Panc1 (cell line): ENCODE measurements around the gene ZNF680. TPM values are rescaled to one million over a fixed set of nuclear protein-coding genes. Genes with fewer than 3 reads are reported as not detected.
"Not testable (repeated sequence)": the region's sequence is repeated elsewhere in the genome, so short reads cannot be mapped to it uniquely, and the experiment has no call there.

ENCODE experiments used
- ATAC-seq: fragments of 200-7000 bp; cut with Tn5 transposase; 2 replicates; pipeline ENCODE4 v1.9.1; 2020; ENCODE audit warnings: mild to moderate bottlenecking, moderate library complexity
- BruUV-seq: library from RNA; stranded (reverse); fragments of 400-500 nt; replicated peaks from 2 replicates; lab custom pipeline; 2021; lab: Mats Ljungman, UMichigan
- CTCF ChIA-PET: fragments of 300-600 bp; sonication (Branson Sonifier 250); formaldehyde crosslinking; loops from one replicate; lab custom pipeline; 2022; ENCODE audit warnings: antibody characterized with exemption; lab: Charles Lee
- POLR2A ChIA-PET: fragments of 300-600 bp; sonication (Branson Sonifier 250); formaldehyde crosslinking; loops from one replicate; lab custom pipeline; 2022; ENCODE audit warnings: antibody characterized with exemption; lab: Charles Lee
- DNase-seq: peaks from one replicate; pipeline ENCODE4 v3.0.0-alpha.2; 2010; ENCODE audit warnings: low read depth, low spot score
- H3K27ac ChIP-seq: 2 replicates; pipeline ENCODE4 v1.5.1; 2011; ENCODE audit warnings: mild to moderate bottlenecking, low read length, inconsistent platforms
- H3K27me3 ChIP-seq: fragments of 200-500 bp; sonication (Bioruptor generic); 2 replicates; pipeline ENCODE4 v1.6.0; 2014; ENCODE audit warnings: low read length, inconsistent platforms; ENCODE audit not compliant: control insufficient read depth, insufficient read depth
- H3K36me3 ChIP-seq: fragments of 200-500 bp; sonication (Bioruptor generic); 2 replicates; pipeline ENCODE4 v1.5.1; 2014; ENCODE audit warnings: inconsistent platforms, mild to moderate bottlenecking, low read length, moderate library complexity; ENCODE audit not compliant: control insufficient read depth, insufficient read depth
- H3K4me1 ChIP-seq: 2 replicates; pipeline ENCODE4 v1.5.1; 2011; ENCODE audit warnings: inconsistent platforms, mild to moderate bottlenecking, low read length, moderate library complexity; ENCODE audit not compliant: control insufficient read depth, insufficient read depth
- H3K4me3 ChIP-seq, 2 experiments: 2 replicates each; pipeline ENCODE4 v1.5.1; 2011 to 2012; ENCODE audit warnings: low read depth in 2 of 2, low read length in 2 of 2, mild to moderate bottlenecking in 2 of 2, inconsistent platforms in 1 of 2, moderate library complexity in 1 of 2
- H3K9me3 ChIP-seq: fragments of 200-500 bp; sonication (Bioruptor generic); 2 replicates; pipeline ENCODE4 v1.5.1; 2014; ENCODE audit warnings: low read depth, mild to moderate bottlenecking, inconsistent platforms, low read length, moderate library complexity; ENCODE audit not compliant: control insufficient read depth, insufficient read depth
- POLR2AphosphoS5 ChIP-seq: IDR thresholded peaks from 2 replicates; pipeline ENCODE4 v1.6.1; 2012; ENCODE audit warnings: mild to moderate bottlenecking, low read depth, low read length, moderate library complexity
- SIN3A ChIP-seq: IDR thresholded peaks from 2 replicates; pipeline ENCODE4 v1.6.1; 2012; ENCODE audit warnings: low read depth, mild to moderate bottlenecking, low read length, moderate library complexity, borderline replicate concordance; ENCODE audit not compliant: insufficient read depth
- TCF7L2 ChIP-seq: IDR thresholded peaks from 2 replicates; pipeline ENCODE4 v1.6.1; 2011; ENCODE audit warnings: mild to moderate bottlenecking, low read depth, low read length, inconsistent platforms
- in situ Hi-C: cut with HindIII; loops from 2 replicates; pipeline ENCODE4 v1.10.0; 2016; ENCODE audit warnings: low sequenced_read_pairs, low pct_unique_long_range_greater_than_20kb
- intact Hi-C: fragments of 100-400 bp; cut with micrococcal nuclease; formaldehyde crosslinking; loops from one replicate; pipeline ENCODE4 v1.10.0; 2022; ENCODE audit not compliant: unreplicated experiment
- total RNA-seq: library from RNA; stranded (reverse); gene quantifications from one replicate; pipeline ENCODE4 v1.2.1, GENCODE V29; 2021; ENCODE audit not compliant: unreplicated experiment
- TF ChIP-seq, protein P1 (sequence below), 2 experiments: IDR thresholded peaks; 2 replicates each; pipeline ENCODE4 v1.6.1; 2011 to 2012; ENCODE audit warnings: low read depth in 2 of 2, control low read depth in 1 of 2, low read length in 1 of 2, mild to moderate bottlenecking in 1 of 2, moderate library complexity in 1 of 2; ENCODE audit not compliant: insufficient read depth in 1 of 2
- TF ChIP-seq, protein P2 (sequence below): fragments of 450-650 bp; IDR thresholded peaks from 2 replicates; pipeline ENCODE4 v1.5.1; 2017; ENCODE audit warnings: mild to moderate bottlenecking

Gene ZNF680
- total RNA-seq, 1 experiment from 2014 or later: 21.3 TPM

DNA sequence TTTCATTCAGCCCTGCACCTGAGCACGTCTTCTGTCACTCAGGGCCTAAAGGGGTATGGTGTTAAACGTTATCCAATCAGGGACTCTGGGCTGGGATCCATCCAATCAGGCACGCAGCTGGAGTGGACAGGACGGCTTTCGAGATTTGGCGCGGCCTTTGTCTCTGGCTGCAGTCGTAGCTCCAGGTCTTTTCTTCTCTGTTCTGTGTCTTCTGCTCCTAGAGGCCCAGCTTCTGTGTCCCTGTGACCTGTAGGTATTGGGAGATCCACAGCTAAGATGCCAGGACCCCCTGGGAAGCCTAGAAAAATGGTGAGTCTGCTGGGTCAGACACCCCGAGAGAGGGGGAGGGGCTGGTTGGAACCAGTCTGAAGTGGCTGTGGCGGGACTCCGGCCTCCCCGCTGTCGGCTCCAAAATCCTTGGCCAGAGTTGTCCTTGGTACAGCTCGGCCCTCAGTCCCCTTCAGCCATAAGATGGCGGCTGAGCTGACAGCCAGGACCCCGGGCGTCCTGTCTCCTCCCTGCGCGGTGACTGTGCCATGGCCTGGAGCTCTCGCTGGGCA, 11.7 kb upstream of the ZNF680 start:
- Histone ChIP-seq H3K36me3 (no peaks in the 10 kb centered on the region), H3K27ac (peak overlapping the region; percentile 70), H3K9me3 (no peaks in the 10 kb centered on the region), H3K4me3 (peak overlapping the region; percentile 59 to 75), H3K4me1 (no peaks in the 10 kb centered on the region), H3K27me3 (no peaks in the 10 kb centered on the region)
- TF ChIP-seq TCF7L2: no peak
- TF ChIP-seq, protein P1, sequence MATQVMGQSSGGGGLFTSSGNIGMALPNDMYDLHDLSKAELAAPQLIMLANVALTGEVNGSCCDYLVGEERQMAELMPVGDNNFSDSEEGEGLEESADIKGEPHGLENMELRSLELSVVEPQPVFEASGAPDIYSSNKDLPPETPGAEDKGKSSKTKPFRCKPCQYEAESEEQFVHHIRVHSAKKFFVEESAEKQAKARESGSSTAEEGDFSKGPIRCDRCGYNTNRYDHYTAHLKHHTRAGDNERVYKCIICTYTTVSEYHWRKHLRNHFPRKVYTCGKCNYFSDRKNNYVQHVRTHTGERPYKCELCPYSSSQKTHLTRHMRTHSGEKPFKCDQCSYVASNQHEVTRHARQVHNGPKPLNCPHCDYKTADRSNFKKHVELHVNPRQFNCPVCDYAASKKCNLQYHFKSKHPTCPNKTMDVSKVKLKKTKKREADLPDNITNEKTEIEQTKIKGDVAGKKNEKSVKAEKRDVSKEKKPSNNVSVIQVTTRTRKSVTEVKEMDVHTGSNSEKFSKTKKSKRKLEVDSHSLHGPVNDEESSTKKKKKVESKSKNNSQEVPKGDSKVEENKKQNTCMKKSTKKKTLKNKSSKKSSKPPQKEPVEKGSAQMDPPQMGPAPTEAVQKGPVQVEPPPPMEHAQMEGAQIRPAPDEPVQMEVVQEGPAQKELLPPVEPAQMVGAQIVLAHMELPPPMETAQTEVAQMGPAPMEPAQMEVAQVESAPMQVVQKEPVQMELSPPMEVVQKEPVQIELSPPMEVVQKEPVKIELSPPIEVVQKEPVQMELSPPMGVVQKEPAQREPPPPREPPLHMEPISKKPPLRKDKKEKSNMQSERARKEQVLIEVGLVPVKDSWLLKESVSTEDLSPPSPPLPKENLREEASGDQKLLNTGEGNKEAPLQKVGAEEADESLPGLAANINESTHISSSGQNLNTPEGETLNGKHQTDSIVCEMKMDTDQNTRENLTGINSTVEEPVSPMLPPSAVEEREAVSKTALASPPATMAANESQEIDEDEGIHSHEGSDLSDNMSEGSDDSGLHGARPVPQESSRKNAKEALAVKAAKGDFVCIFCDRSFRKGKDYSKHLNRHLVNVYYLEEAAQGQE (IDR thresholded peaks at IDR 0.05; ENCODE audit: insufficient read depth in 1 of 2, low read depth in 2 of 2, low read length in 1 of 2): no peak
- TF ChIP-seq, protein P2, sequence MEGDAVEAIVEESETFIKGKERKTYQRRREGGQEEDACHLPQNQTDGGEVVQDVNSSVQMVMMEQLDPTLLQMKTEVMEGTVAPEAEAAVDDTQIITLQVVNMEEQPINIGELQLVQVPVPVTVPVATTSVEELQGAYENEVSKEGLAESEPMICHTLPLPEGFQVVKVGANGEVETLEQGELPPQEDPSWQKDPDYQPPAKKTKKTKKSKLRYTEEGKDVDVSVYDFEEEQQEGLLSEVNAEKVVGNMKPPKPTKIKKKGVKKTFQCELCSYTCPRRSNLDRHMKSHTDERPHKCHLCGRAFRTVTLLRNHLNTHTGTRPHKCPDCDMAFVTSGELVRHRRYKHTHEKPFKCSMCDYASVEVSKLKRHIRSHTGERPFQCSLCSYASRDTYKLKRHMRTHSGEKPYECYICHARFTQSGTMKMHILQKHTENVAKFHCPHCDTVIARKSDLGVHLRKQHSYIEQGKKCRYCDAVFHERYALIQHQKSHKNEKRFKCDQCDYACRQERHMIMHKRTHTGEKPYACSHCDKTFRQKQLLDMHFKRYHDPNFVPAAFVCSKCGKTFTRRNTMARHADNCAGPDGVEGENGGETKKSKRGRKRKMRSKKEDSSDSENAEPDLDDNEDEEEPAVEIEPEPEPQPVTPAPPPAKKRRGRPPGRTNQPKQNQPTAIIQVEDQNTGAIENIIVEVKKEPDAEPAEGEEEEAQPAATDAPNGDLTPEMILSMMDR: no peak
- TF ChIP-seq SIN3A: peak; percentile 66; the same call in 1 of the 2 replicates
- 0 out of 2 replicates have a peak, but pooled peaks have one; percentile 23 for TF ChIP-seq POLR2AphosphoS5
- BruUV-seq: TSS peak; percentile 84
- peak; percentile 89 for ATAC-seq
- ChIA-PET CTCF (no interaction called here), POLR2A (no interaction called here)
- intact Hi-C loops: no loop called here
- DNase-seq: peak; percentile 55
- in situ Hi-C loops: no loop called here

DNA sequence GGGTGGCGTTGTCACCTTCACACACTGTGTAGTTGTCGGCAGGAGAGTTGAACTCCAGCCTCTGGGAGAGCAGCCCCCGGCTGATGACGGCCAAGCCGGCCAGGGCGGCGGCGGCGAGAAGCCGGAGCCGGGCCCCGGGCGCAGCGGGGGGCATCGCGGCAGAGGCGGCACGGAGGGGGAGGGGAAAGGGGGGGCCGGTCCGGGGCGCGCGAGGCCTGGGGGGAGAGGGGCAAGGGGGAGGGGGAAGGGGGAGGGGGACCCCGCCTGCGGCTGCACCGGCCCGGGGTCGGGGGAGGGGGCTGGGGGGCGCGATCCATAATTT, 7.4 kb upstream of the ZNF680 start:
- H3K9me3 ChIP-seq, BruUV-seq, POLR2A ChIA-PET, ATAC-seq, intact Hi-C loops, H3K36me3 ChIP-seq, CTCF ChIA-PET, in situ Hi-C loops, H3K27me3 ChIP-seq, H3K4me1 ChIP-seq, DNase-seq: not testable (repeated sequence)
- peak overlapping the region; percentile 73 for H3K27ac ChIP-seq
- H3K4me3 ChIP-seq: peak overlapping the region; percentile 48 to 75

DNA sequence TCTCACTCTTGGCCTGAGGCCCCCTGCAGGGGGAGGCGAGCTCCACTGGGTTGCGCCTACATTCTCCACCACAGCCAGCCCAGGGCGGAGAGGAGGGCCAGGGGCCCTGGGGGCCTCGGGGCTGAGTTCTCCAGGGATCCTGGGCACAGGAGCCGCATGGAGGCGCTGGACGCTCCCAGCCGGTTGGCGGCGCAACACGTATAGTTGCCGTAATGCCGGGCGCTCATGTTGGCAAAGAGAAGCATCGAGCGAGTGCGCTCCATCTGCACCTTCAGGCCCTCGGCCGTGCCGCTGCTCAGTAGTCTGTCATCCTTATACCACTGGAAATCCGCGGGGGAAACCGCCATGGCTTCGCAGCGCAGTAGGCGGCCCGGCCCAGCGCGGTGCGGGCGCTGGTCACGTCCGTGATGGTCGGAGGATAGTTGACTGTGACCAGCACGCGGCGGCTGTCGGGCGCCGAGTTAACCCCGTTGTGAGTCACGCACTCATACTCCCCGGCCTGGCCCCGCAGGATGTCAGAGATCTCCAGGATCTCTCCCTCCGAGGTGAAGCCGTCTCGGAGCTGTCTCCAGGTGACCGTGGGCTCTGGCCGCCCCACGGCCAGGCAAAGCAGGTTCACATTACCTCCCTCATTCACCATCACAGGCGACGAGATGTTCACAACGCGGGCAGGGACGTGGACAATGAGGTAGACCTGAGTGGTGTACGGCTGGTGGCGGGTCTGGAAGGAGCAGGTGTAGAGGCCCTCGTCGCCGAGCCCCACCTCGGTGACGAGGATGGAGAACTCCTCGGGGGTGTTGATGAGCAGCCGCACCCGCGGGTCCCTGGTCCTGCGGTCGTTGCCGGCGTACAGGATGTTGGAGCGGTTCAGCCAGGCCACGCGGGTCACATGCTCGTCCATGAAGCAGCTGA, 6.8 kb upstream of the ZNF680 start:
- TF ChIP-seq, protein P2: peak; percentile 89
- DNase-seq, BruUV-seq, H3K27me3 ChIP-seq, in situ Hi-C loops, H3K4me1 ChIP-seq, H3K9me3 ChIP-seq, POLR2A ChIA-PET, H3K36me3 ChIP-seq, CTCF ChIA-PET: not testable (repeated sequence)
- Histone ChIP-seq H3K4me3 (peak overlapping the region; percentile 48 to 75), H3K27ac (peak overlapping the region; percentile 73)
- intact Hi-C loops: loop anchor here (10.0 kb wide), 1 partner anchor 255 kb away; the partner anchor contains the start of gene ZNF736
- peak; percentile 92 for ATAC-seq
